Type B pancreatic cell (in vitro differentiated cells): ENCODE results near the gene WDR45. TPM values are rescaled to one million over a fixed set of nuclear protein-coding genes. Genes with fewer than 3 reads are reported as not detected.

Source experiments
- DNase-seq: peaks from one replicate; pipeline ENCODE4 v3.0.0; 2021; ENCODE audit warnings: mixed read lengths; ENCODE audit not compliant: unreplicated experiment; ENCODE audit errors: extremely low spot score
- H3K27ac Mint-ChIP-seq: 2 replicates; pipeline ENCODE4 v1.8.0; 2021; ENCODE audit warnings: mild to moderate bottlenecking, mixed read lengths
- H3K27me3 Mint-ChIP-seq: 2 replicates; pipeline ENCODE4 v1.8.0; 2021; ENCODE audit warnings: mixed read lengths
- H3K36me3 Mint-ChIP-seq: 2 replicates; pipeline ENCODE4 v1.8.0; 2021; ENCODE audit warnings: mixed read lengths
- H3K4me1 Mint-ChIP-seq: one replicate; pipeline ENCODE4 v1.8.0; 2021; ENCODE audit warnings: mixed read lengths; ENCODE audit not compliant: unreplicated experiment
- H3K4me3 Mint-ChIP-seq: 2 replicates; pipeline ENCODE4 v1.8.0; 2021; ENCODE audit warnings: mild to moderate bottlenecking, mixed read lengths
- H3K9me3 Mint-ChIP-seq: 2 replicates; pipeline ENCODE4 v1.8.0; 2021; ENCODE audit warnings: mixed read lengths
- total RNA-seq: library from RNA; stranded (reverse); gene quantifications from 2 replicates; pipeline ENCODE4 v1.2.1, GENCODE V29; 2021; ENCODE audit warnings: low replicate concordance
- TF ChIP-seq, protein P1 (sequence below): fragments of 200-600 bp; sonication (generic); conservative IDR thresholded peaks from 2 replicates; pipeline ENCODE4 v1.5.0; 2021; ENCODE audit warnings: antibody characterized with exemption, mild to moderate bottlenecking

WDR45 gene
- total RNA-seq, 1 donor from 2014 or later = 53.3 TPM

DNA sequence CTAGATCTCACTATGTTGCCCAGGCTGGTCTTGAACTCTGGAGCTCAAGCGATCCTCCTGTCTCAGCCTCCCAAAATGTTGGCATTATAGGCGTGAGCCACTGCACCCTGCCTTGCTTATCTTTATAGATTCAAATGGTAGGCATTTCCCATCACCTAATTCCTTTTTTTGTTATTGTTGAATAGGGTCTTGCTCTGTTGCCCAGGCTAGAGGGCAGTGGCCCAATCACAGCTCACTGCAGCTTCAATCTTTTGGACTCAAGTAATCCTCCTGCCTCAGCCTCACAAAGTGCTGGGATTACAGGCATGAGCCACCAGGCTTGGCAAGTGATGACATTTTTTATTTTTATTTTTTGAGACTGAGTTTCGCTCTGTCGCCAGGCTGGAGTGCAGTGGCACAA is 16.7 kb upstream of the WDR45 start:
- no peaks in the 10 kb centered on the region for H3K4me1 Mint-ChIP-seq
- TF ChIP-seq, protein P1, sequence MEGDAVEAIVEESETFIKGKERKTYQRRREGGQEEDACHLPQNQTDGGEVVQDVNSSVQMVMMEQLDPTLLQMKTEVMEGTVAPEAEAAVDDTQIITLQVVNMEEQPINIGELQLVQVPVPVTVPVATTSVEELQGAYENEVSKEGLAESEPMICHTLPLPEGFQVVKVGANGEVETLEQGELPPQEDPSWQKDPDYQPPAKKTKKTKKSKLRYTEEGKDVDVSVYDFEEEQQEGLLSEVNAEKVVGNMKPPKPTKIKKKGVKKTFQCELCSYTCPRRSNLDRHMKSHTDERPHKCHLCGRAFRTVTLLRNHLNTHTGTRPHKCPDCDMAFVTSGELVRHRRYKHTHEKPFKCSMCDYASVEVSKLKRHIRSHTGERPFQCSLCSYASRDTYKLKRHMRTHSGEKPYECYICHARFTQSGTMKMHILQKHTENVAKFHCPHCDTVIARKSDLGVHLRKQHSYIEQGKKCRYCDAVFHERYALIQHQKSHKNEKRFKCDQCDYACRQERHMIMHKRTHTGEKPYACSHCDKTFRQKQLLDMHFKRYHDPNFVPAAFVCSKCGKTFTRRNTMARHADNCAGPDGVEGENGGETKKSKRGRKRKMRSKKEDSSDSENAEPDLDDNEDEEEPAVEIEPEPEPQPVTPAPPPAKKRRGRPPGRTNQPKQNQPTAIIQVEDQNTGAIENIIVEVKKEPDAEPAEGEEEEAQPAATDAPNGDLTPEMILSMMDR = no peak
- H3K4me3 Mint-ChIP-seq = no peak overlapping the region
- H3K27me3 Mint-ChIP-seq = no peaks in the 10 kb centered on the region
- H3K27ac Mint-ChIP-seq = no peak overlapping the region
- H3K36me3 Mint-ChIP-seq = no peaks in the 10 kb centered on the region
- no peaks in the 10 kb centered on the region for H3K9me3 Mint-ChIP-seq
- DNase-seq = no peak

GRCh38 chrX:49089553-49089952 is 9.9 kb upstream of the WDR45 start:
- no peak for DNase-seq
- Mint-ChIP-seq H3K36me3 (no peaks in the 10 kb centered on the region), H3K27me3 (no peaks in the 10 kb centered on the region), H3K4me3 (no peak overlapping the region), H3K27ac (no peak overlapping the region), H3K9me3 (no peaks in the 10 kb centered on the region), H3K4me1 (no peaks in the 10 kb centered on the region)
- TF ChIP-seq, protein P1 = no peak

DNA sequence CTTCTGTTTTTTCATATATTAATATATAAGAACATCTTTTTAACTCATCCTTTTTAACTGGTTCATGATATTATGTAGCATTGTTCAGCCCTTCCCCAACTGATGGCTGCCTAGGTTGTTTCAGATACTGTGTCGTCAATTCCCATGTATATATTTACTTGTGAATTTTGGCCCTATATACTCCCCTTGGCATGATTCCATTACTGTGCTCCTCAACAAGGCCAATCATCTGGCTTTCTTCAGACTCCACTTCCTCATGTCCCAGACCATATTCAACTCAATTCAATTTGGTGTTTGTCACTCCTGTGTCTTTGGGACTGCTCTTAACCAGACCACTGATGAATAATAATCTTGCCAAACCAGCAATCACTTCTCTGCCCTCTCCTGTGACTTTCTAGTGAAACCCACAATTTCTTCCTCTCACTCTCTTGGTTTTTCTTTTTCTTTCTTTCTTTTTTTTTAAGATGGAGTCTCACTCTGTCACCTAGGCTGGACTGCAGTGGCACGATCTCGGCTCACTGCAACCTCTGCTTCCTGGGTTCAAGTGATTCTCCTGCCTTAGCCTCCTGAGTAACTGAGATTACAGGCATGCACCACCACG is 2.7 kb upstream of the WDR45 start:
- no peaks in the 10 kb centered on the region for H3K27me3 Mint-ChIP-seq
- peak overlapping the region; percentile 25 for H3K4me3 Mint-ChIP-seq
- no peaks in the 10 kb centered on the region for H3K36me3 Mint-ChIP-seq
- H3K4me1 Mint-ChIP-seq = peaks cover 10% of the 10 kb centered on the region
- H3K9me3 Mint-ChIP-seq = no peaks in the 10 kb centered on the region
- no peak for DNase-seq
- peak overlapping the region; percentile 23 for H3K27ac Mint-ChIP-seq
- TF ChIP-seq, protein P1 = no peak

DNA sequence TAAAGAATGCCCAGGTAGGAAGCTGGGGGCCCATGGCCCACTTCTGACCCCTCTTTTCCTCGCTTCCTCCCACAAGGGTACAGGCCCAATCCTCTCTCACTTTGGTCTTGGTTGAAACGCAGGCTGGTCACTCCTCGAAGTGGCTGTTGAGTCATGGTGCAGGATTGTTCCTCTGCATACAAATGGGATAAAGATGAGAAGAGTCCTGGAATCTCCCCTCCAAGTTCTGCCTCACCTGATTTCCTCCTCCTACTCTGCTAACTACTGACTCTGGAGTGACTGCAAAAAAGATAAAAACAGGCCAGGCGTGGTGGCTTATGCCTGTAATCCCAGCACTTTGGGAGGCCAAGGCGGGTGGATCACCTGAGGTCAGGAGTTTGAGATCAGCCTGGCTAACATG is 1.7 kb downstream of the WDR45 start:
- TF ChIP-seq, protein P1 = no peak
- no peak for DNase-seq
- Mint-ChIP-seq H3K36me3 (no peaks in the 10 kb centered on the region), H3K4me1 (peaks cover 10% of the 10 kb centered on the region), H3K27ac (no peak overlapping the region), H3K9me3 (no peaks in the 10 kb centered on the region), H3K4me3 (no peak overlapping the region), H3K27me3 (no peaks in the 10 kb centered on the region)

DNA sequence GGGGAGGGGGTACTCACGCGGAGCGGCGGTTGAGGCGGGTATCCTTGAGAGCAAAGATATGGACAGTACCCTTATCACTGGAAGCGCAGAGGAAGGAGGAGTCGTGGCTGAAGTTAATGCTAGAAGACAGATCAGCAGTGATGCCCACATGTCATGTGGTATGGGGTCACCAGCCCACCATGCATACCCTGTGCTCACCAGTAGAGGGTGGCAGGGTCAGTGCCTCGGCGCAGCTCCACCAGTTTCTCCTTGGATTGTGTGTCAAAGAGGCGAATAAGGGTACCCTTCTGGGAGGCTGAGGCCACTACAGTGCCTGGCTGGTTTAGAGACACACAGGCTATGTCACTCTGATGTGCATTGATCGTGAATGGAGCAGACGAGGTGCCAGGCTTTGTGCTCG is 4.3 kb downstream of the WDR45 start:
- no peaks in the 10 kb centered on the region for H3K9me3 Mint-ChIP-seq
- no peaks in the 10 kb centered on the region for H3K36me3 Mint-ChIP-seq
- no peak overlapping the region for H3K27ac Mint-ChIP-seq
- no peak overlapping the region for H3K4me3 Mint-ChIP-seq
- TF ChIP-seq, protein P1 = no peak
- DNase-seq = no peak
- peaks cover 10% of the 10 kb centered on the region for H3K4me1 Mint-ChIP-seq
- no peaks in the 10 kb centered on the region for H3K27me3 Mint-ChIP-seq
